GM18870 (cell line): Measurements from ENCODE around the gene ZBTB17.
"Not testable (repeated sequence)": the region's sequence is repeated elsewhere in the genome, so short reads cannot be mapped to it uniquely, and the experiment has no call there.

Source experiments
- ATAC-seq: cut with Tn5 transposase; IDR thresholded peaks from one replicate; pipeline ENCODE4 v1.9.1; 2021; ENCODE audit warnings: moderate library complexity; ENCODE audit not compliant: unreplicated experiment

ZBTB17 gene

DNA sequence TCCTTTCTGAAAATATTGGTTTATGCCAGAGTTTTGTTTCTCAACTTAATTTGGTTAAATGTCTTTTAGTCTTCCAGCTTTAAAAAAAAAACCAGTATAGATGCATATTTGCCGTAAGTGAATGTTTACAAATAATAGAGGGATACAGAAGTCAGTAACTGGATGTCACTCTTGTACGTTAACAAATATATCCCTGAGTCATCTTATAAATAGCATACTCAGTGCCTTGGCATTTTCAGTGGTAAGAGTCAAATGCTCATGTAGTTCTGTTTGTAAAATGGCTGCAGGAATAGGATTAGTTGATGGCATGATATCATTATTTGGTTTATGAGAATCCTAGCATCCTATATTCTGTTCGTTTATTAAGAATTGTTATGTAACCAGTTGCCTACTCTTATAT lies 73.0 kb downstream of the ZBTB17 start:
- ATAC-seq, result no peak

GRCh38 chr1:15900662-15901279 lies 75.1 kb downstream of the ZBTB17 start:
- no peak for ATAC-seq

DNA sequence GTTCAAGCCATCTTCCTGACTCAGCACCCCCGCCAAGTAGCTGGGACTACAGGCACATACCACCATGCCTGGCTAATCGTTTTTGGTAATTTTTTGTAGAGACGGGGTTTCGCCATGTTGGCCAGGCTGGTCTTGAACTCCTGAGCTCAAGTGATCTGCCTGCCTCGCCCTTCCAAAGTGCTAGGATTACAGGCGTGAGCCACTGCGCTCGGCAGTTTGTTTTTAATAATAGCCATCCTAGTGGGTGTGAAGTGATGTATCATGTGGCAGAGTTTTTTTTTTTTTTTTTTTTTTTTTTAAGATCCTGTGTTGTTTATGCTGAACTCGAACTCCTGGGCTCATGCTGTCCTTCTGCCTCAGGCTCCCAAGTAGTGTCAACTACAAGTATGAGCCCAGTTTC lies 76.6 kb downstream of the ZBTB17 start:
- no peak for ATAC-seq

- not testable (repeated sequence) for ATAC-seq
Observed at GRCh38 chr1:15896841-15897610, 78.9 kb downstream of the ZBTB17 start.

DNA sequence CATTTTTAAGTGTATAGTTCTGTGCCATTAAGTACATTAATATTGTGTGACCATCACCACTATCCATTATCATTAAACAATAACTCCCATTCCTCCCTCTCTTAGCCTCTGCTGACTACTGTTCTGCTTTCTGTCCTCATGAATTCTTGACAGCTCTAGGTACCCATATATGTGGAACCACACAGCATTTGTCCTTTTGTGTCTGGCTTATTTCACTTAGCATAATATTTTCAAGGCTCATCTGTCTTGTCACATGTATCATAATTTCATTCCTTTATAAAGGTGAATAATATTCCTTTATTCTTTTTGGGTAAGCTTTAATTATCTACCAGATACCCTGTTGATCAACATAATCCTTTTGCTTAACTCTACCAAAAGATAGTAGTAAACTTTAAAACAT lies 80.7 kb downstream of the ZBTB17 start:
- ATAC-seq, result no peak

GRCh38 chr1:15892857-15893599 lies 82.9 kb downstream of the ZBTB17 start:
- not testable (repeated sequence) for ATAC-seq
